T47D (cell line): ENCODE results near the gene PRXL2A.
"Not testable (repeated sequence)": the region's sequence is repeated elsewhere in the genome, so short reads cannot be mapped to it uniquely, and the experiment has no call there.

Experiments used
- DNase-seq, 2 experiments: peaks; one replicate each; pipeline versions ENCODE4 v3.0.0 to v3.0.0-alpha.2; 2011 to 2012; ENCODE audit warnings: low read depth in 1 of 2, low spot score in 1 of 2
- JUND ChIP-seq: IDR thresholded peaks from 2 replicates; pipeline ENCODE4 v1.6.1; 2012; ENCODE audit warnings: low read depth
- in situ Hi-C: cut with HindIII; loops from 2 replicates; pipeline ENCODE4 v1.10.0; 2016; ENCODE audit warnings: low sequenced_read_pairs, low pct_unique_long_range_greater_than_20kb

PRXL2A gene

DNA sequence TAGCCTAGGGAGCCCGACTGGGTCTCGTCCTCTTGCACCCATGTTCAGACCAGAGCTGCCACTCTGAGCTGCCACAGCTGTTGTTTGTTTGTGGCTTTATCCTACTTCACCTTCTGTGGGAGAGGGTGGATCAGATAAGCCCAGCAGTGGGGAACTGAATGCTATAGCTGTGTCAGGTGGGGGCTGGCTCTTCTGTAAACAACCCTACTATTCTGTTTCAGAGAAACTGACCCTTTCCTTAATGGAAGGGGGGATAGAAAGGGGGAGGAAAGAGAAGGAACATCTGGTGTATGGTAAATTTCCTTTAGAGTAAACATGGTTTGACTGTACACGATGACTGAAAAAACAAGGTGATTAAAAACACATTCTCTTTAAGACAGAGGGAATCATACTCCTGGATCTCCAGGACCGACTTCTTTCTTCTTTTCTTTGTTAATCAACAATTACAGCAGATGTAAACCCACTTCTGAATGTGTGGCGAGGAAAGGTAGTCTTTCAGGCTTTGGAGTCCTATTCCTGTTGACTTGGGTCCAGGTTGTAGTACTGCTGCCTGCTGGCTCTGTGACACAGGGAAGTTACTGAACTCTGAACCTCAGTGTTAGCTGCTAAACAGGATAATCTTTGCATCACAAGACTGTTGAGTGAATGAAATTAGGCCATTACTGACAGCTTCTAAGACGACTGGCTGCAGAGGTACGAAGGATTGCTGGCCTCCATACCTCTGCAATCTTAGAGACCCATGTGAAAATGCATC, 6.0 kb downstream of the PRXL2A start:
- TF ChIP-seq JUND = no peak
- in situ Hi-C loops = no loop called here
- DNase-seq = peak; percentile 42 to 71

DNA sequence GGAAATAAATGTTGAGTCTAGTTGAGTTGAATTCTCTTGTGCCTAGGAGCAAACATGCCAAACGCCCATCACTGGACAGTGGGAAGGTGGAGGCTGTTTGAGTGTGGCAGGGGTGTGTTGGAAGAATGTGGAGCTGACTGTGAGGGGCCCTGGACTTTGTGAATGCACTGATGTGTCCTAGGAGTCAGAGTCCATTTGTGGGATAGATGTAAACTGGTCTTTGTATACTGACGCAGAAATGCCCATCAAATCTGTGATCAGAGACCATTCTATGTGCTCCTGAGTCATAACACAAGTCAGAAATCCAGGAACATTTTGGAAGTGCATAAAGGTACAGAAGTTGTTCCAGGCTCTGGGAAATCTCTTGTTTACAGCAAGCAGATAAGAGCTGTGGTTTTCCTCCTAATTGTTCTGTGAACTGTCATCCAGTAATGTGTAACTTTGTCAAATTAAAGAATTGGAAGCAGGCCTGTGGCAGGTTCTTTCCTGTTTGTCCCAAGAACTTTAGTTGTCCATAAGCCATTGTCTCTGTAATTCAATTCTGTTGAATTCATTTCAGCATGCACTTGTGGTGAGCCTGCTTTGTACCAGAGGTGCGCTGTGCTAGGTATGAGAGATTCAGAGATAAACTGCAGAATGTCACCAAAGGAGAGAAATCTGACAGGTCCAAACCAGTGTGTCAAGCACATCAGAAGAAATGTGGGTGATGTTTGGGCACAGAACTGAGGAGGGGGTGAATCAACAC, 7.6 kb downstream of the PRXL2A start:
- in situ Hi-C loops = no loop called here
- DNase-seq = peak in 1 of 2 experiments; percentile 35
- TF ChIP-seq JUND = no peak

DNA sequence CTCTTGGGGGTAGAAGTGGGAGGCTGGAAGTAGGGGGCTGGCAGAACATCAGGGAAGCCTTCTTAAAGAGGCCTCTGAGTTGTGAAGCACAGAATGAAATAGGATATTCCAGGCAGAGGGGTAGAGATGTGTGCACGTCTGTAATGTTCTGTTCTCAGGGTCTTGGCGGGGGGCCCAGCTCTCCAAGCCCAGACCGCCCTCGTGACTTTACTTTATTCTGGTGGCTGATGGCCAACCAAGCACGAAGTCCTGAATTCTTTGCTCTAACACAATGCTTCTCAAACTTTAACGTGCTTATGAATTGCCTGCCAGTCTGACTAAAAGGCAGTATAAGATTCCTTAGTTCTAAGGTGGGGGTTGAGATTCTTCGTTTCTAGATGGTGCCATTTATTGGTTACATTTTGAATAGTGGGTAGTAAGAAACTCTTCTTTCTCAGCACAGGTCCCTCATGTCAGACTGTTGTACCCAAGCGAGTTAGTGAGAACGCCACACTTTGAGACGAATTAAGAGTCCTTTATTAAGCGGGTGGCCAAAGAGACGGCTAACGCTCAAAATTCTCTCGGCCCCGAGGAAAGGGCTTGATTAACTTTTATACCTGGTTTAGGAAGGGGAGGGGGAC, 8.2 kb downstream of the PRXL2A start:
- in situ Hi-C loops = no loop called here
- DNase-seq = no peak
- no peak for TF ChIP-seq JUND

DNA sequence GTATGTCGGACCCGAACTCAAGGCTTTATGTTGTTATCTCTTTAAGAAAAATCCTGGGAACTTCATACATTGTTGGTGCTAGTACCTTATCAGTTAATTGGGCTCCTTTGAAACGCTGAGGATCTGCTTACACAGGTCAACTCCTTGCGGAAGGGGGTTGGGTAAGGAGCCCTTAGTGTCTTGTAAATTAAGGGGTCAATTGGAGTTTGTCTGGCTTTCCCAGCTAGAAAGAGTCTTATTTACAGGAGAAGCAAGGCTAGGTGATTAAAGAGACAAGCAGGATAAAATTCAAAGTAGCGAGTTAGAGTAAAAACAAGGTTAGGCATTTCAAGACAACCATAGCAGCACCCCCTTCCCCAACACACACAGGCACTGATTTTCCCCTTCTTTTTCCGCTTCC, 8.9 kb downstream of the PRXL2A start:
- in situ Hi-C loops = not testable (repeated sequence)

DNA sequence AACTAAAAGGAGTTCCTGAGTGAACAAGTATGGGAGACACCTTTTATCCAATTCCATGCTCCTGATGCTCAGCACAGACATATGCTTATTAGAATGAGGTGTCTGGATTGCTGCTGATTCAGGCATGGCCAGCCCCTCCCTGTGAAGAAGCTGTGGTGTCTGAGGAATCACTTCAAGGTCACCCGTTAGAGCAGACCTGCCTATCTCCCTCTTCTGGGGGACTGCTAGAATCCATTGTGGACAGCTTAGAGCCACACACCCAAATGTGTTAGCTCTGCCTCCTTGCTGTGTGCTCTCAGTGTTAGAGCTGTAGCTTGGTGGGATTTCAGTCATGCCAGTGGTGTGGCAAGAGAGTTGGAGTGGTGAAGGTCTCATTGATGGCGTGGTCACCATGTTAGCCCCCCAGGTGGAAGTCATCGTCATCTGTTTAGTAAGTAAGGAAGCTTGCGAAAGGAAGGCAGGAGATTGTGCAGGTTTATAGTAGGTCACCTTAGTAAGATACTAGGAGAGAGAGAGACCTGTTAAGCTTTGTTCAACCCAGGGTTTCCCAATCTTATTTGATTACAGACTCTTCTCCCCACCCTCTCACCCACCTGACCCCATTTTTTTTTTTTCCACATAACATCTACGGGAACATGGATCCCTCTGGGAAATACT, 12.8 kb downstream of the PRXL2A start:
- in situ Hi-C loops = no loop called here
- no peak for TF ChIP-seq JUND

More for the DNA sequence above, 8.9 kb downstream of the PRXL2A start:
- not testable (repeated sequence) for DNase-seq

DNA sequence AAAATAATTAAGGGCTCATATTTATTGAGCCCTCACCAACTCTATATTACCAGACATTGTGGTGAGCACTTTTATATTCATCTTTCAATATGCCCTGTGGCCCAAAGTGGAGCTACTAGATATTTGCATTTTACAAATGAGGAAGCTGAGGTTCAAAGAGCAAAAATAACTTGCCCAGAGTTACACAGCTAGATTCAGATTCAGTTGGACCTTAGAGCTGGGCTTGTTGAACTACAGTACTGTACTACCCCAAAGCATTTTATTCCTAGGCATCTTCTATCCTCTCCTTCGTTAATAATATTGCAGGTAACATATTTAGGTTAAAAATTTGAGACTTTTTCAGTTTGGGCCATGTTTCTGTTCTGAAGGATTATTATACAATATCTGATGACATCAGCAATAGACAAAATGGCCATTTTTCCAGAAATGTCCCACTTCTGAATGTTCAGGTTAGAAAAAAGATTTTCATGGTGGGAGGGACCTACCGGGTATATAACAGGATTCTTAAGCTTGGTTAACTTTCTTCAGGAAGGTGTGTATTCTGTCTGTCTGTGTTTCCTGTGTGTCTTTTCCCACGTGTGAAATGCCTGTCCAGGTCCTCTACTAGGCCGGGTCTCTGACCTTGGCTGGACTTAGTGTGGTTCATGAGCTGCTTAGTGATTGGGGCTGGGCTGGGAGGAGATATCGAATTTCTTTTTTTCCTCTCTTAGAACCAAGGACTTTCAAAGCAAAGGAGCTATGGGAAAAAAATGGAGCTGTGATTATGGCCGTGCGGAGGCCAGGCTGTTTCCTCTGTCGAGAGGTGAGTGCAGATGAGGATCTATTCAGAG, 13.6 kb downstream of the PRXL2A start:
- in situ Hi-C loops = no loop called here
- no peak for TF ChIP-seq JUND
- DNase-seq = no peak

More for the DNA sequence above, 12.8 kb downstream of the PRXL2A start:
- DNase-seq = no peak

DNA sequence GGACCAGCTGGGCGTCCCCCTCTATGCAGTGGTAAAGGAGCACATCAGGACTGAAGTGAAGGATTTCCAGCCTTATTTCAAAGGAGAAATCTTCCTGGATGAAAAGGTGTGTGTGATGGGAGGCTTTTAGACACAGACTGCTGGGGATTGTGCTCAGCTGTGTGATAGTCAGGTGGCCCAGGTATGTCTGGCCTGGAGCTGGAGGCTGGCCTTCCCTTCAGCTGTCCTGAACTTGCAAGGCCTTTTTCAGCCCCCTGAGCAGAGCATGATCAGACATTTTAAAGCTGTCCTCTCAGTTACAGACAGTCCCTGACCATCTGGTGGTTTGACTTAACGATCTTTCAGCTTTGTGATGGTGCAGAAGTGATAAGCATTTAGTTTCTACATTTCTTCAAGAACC, 17.6 kb downstream of the PRXL2A start:
- in situ Hi-C loops = no loop called here
- DNase-seq = no peak
- TF ChIP-seq JUND = no peak

DNA sequence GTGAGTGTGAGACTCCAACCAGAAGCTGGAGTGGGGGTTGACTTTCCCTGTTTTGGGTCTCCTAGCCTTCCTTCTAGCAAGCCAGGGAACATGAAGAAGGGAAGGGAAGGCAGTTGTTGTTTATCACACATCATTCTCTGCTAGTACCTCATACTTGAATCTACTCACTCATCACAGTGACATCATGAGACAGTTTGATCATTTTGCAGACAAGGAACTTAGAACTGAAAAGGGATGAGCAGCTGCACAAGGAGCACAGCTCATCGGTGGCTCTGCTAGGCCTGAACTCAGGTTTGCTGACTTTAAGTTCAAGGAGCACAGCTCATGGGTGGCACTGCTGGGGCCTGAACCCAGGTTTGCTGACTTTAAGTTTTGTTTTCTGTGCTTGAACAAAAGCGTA, 19.2 kb downstream of the PRXL2A start:
- no peak for TF ChIP-seq JUND
- no peak for DNase-seq
- in situ Hi-C loops = no loop called here

DNA sequence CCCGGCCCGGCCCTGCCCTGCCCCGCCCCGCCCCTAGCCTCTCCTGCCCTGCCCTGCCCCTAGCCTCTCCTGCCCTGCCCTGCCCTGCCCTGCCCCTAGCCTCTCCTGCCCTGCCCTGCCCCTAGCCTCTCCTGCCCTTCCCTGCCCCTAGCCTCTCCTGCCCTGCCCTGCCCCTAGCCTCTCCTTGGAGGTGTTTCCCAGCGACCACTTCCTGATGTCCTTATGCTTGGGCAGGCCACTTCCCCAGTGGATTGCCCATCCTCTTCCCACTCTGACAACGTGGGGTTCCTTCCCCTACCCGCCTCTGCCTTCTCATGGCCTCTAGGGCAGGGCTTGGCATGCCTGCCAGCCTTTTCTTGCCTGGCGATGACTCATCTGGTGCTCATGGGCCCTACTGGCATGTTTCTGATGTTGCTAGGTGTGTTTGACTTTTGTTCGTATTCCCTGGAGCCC, 21.2 kb downstream of the PRXL2A start:
- TF ChIP-seq JUND = no peak
- no peak for DNase-seq
- in situ Hi-C loops = no loop called here

DNA sequence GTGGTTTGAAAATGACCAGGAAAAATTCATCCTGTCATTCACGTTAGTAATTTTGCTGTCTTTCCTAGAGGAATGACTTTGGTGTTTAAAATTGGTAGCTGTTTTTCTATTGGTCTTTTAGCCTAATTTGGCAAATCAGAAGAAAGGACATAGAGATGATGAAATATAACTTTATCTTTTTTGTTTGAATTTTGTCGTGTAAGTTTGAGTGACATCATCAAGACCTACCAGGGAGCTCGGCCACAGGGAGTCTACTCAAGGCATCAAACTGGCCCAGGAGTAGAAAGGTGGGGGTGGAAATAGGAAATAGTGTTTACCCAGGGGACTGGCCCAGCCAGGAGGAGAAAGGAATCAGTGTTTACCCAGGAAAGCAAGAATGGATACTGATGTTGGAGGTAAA, 24.8 kb downstream of the PRXL2A start:
- in situ Hi-C loops = no loop called here
- TF ChIP-seq JUND = no peak
- DNase-seq = no peak

DNA sequence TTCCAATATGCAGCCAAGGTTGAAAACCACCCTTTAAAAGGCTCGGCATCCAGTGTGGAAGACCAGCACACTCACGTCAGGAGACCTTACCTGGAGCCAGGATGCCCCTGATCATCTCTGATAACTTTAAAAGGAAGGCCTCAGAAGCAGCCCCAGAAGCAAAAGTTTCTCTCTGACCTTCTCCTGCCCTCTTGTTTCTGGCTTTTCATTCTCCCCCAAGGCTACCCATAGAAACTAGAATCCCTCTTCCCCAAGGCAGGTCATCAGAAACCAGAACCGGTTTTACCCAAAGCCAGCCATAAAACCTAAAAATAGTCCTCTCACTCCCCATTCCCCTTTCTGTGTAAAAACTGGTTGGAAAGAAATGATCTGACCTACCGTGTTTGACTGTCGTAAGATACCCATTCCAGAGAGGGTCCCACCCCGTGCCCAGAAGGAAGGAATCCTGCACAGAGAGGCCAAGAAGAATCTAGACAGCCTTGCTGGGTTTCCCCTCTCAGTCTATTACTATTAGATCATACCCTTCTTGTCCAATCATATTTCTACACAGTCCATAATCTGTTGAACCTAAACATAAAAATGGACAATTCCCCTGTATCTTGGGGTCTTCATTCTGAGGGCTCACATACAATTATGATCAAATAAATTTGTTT, 28.2 kb downstream of the PRXL2A start:
- peak in 1 of 2 experiments; percentile 45 for DNase-seq
- TF ChIP-seq JUND = no peak
- in situ Hi-C loops = no loop called here

DNA sequence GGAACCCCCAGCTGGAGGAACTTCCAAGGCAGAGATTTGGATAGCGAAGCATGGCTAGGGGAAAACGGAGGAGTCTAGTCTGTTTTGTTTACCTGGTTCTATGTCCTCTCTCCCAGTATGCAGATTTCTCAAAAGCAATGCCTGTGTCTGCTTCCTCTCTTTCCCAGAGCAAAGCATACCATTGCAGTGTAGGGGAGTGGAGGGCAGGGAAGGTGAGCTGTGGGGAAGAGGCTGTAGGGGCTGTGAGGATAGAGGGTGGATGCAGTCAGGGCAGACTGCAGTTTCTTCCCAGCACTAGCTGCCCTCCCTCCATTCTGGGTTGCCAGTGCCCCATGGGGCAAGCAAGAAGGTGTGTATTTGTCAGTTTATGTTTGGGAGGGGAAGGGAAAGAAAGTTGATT, 28.9 kb downstream of the PRXL2A start:
- no peak for TF ChIP-seq JUND
- in situ Hi-C loops = no loop called here
- DNase-seq = no peak
